HK-2 (cell line): ENCODE data around the gene MSS51.
"Not testable (repeated sequence)": the region's sequence is repeated elsewhere in the genome, so short reads cannot be mapped to it uniquely, and the experiment has no call there.

ENCODE experiments used
- DNase-seq: peaks from one replicate; pipeline ENCODE4 v3.0.0-alpha.2; 2018; ENCODE audit not compliant: unreplicated experiment

Gene MSS51

GRCh38 chr10:73414230-73414945, 19.0 kb downstream of the MSS51 start:
- no peak for DNase-seq

GRCh38 chr10:73413528-73414229, 19.7 kb downstream of the MSS51 start, which contains the start of gene ANXA7:
TSS of gene ANXA7 (minus strand) at chr10:73414058. CDS start at chr10:73400856, 13,202 bp downstream.
- DNase-seq = peak; percentile 97

- DNase-seq = peak; percentile 30
Measured at GRCh38 chr10:73413108-73413527, 20.2 kb downstream of the MSS51 start.

GRCh38 chr10:73410897-73411296, 22.5 kb downstream of the MSS51 start:
- no peak for DNase-seq

GRCh38 chr10:73408978-73409521, 24.3 kb downstream of the MSS51 start:
- no peak for DNase-seq

- DNase-seq = peak; percentile 35
Measured at GRCh38 chr10:73408061-73408460, 25.3 kb downstream of the MSS51 start.

- no peak for DNase-seq
Measured at GRCh38 chr10:73407495-73407894, 25.9 kb downstream of the MSS51 start.

- no peak for DNase-seq
Measured at GRCh38 chr10:73406846-73407245, 26.5 kb downstream of the MSS51 start.

- DNase-seq = no peak
Measured at GRCh38 chr10:73405556-73405955, 27.8 kb downstream of the MSS51 start.

GRCh38 chr10:73404690-73405089, 28.7 kb downstream of the MSS51 start:
- DNase-seq = no peak

GRCh38 chr10:73401636-73402035, 31.7 kb downstream of the MSS51 start:
- no peak for DNase-seq

GRCh38 chr10:73399063-73399462, 34.3 kb downstream of the MSS51 start:
- no peak for DNase-seq

- DNase-seq = no peak
Measured at GRCh38 chr10:73398024-73398423, 35.3 kb downstream of the MSS51 start.

- not testable (repeated sequence) for DNase-seq
Measured at GRCh38 chr10:73394325-73394724, 39.0 kb downstream of the MSS51 start.

- no peak for DNase-seq
Measured at GRCh38 chr10:73388228-73388627, 45.1 kb downstream of the MSS51 start.

GRCh38 chr10:73386583-73386982, 46.8 kb downstream of the MSS51 start:
- DNase-seq = no peak

- DNase-seq = no peak
Measured at GRCh38 chr10:73379064-73379748, 54.2 kb downstream of the MSS51 start.

- DNase-seq = no peak
Measured at GRCh38 chr10:73376679-73377078, 56.7 kb downstream of the MSS51 start.
